Thyroid gland (tissue), 4 donors: ENCODE results near the gene FBH1.

ENCODE experiments used
- CTCF ChIP-seq, 6 experiments: fragments of 200-600 bp in 3 of 6; fragments of 450-650 bp in 3 of 6; sonication (generic) in 3 of 6; IDR thresholded peaks; one replicate each; pipeline ENCODE4 v1.5.1; 2016 to 2019; ENCODE audit warnings: antibody characterized with exemption in 6 of 6, mild to moderate bottlenecking in 2 of 6, inconsistent platforms in 1 of 6, moderate library complexity in 1 of 6
- POLR2A ChIP-seq, 2 donors: fragments of 450-650 bp; IDR thresholded peaks; one replicate each; pipeline ENCODE4 v1.6.1; 2017; ENCODE audit warnings: antibody characterized with exemption in 2 of 2, mild to moderate bottlenecking in 2 of 2, moderate library complexity in 1 of 2

DNA sequence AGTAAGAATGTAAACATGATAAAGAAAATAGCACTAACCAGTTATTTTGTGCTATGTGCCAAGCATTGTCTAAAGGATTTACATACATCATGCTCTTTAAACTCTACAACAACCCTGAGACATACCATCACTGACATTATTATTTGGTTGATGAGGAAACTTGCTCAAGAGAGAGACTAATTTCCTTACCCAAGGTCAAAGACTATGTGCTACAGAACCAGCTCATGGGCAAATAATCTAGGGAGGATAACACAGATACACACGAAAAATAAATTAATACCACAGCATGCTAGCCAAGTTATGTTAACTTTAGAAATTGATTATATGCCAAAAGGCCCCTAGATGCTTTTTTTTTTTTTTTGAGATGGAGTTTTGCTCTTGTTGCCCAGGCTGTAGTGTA lies 3.0 kb upstream of the FBH1 start:
- TF ChIP-seq CTCF (IDR thresholded peaks at IDR 0.05) (no peak), POLR2A (IDR thresholded peaks at IDR 0.05) (no peak)
